Neuronal stem cell (in vitro differentiated cells): ENCODE results near the gene CYB5A.
"Not testable (repeated sequence)": the region's sequence is repeated elsewhere in the genome, so short reads cannot be mapped to it uniquely, and the experiment has no call there.

Experiments used
- DNase-seq: peaks from one replicate; pipeline ENCODE4 v3.0.0-alpha.2; 2013; ENCODE audit warnings: low spot score
- H2AFZ ChIP-seq: one replicate; pipeline ENCODE4 v1.6.1; 2013; ENCODE audit warnings: mild to moderate bottlenecking, low read length, inconsistent platforms
- H2AK5ac ChIP-seq: 2 replicates; pipeline ENCODE4 v1.6.1; 2013; ENCODE audit warnings: low read depth, mild to moderate bottlenecking, inconsistent platforms, low read length, moderate library complexity, mixed read lengths
- H2BK120ac ChIP-seq: 2 replicates; pipeline ENCODE4 v1.6.1; 2013; ENCODE audit warnings: low read depth, mild to moderate bottlenecking, inconsistent platforms, low read length, moderate library complexity, mixed read lengths
- H2BK12ac ChIP-seq: one replicate; pipeline ENCODE4 v1.6.1; 2013; ENCODE audit warnings: low read length, inconsistent platforms
- H2BK15ac ChIP-seq: 2 replicates; pipeline ENCODE4 v1.6.1; 2013; ENCODE audit warnings: mild to moderate bottlenecking, low read length, inconsistent platforms, mixed read lengths
- H2BK5ac ChIP-seq: one replicate; pipeline ENCODE4 v1.6.1; 2013; ENCODE audit warnings: inconsistent platforms, mild to moderate bottlenecking, low read length, moderate library complexity
- H3K14ac ChIP-seq: one replicate; pipeline ENCODE4 v1.6.1; 2013; ENCODE audit warnings: low read length, inconsistent platforms
- H3K18ac ChIP-seq: 2 replicates; pipeline ENCODE4 v1.6.1; 2013; ENCODE audit warnings: low read length, inconsistent platforms
- H3K23ac ChIP-seq: 2 replicates; pipeline ENCODE4 v1.6.1; 2013; ENCODE audit warnings: low read depth, mild to moderate bottlenecking, mixed read lengths, low read length, inconsistent platforms; ENCODE audit not compliant: poor library complexity
- H3K27ac ChIP-seq: replicated peaks from 3 replicates; pipeline ENCODE4 v1.5.1; 2013; ENCODE audit warnings: low read length, inconsistent platforms
- H3K27me3 ChIP-seq, 3 experiments: 2 replicates each; pipeline ENCODE4 v1.6.1; 2013; ENCODE audit warnings: low read length in 3 of 3, mild to moderate bottlenecking in 2 of 3, inconsistent platforms in 1 of 3, low read depth in 1 of 3, mixed read lengths in 1 of 3, moderate library complexity in 1 of 3; ENCODE audit not compliant: control insufficient read depth in 3 of 3, insufficient read depth in 3 of 3
- H3K36me3 ChIP-seq, 2 donors: replicated peaks in 1 of 2; 2 replicates each; pipeline ENCODE4 v1.6.1; 2013; ENCODE audit warnings: low read length in 2 of 2; ENCODE audit not compliant: control insufficient read depth in 2 of 2, insufficient read depth in 2 of 2
- H3K4ac ChIP-seq: 2 replicates; pipeline ENCODE4 v1.6.1; 2013; ENCODE audit warnings: inconsistent platforms, mild to moderate bottlenecking, low read length, moderate library complexity
- H3K4me1 ChIP-seq, 2 donors: 1 replicate in 1 of 2; 2 replicates in 1 of 2; pipeline ENCODE4 v1.6.1; 2013; ENCODE audit warnings: low read length in 2 of 2, low read depth in 1 of 2; ENCODE audit not compliant: control insufficient read depth in 2 of 2, insufficient read depth in 1 of 2
- H3K4me2 ChIP-seq: one replicate; pipeline ENCODE4 v1.6.1; 2013; ENCODE audit warnings: mild to moderate bottlenecking, low read length, inconsistent platforms; ENCODE audit not compliant: insufficient read depth, poor library complexity, severe bottlenecking
- H3K4me3 ChIP-seq, 2 donors: 2 replicates each; pipeline ENCODE4 v1.5.1; 2013; ENCODE audit warnings: low read length in 2 of 2, mild to moderate bottlenecking in 2 of 2, inconsistent platforms in 1 of 2, moderate library complexity in 1 of 2
- H3K79me1 ChIP-seq: one replicate; pipeline ENCODE4 v1.6.1; 2013; ENCODE audit warnings: low read depth, mild to moderate bottlenecking, inconsistent platforms, low read length, moderate library complexity
- H3K9ac ChIP-seq: one replicate; pipeline ENCODE4 v1.6.1; 2013; ENCODE audit warnings: mild to moderate bottlenecking, low read depth, low read length, inconsistent platforms; ENCODE audit not compliant: poor library complexity
- H3K9me3 ChIP-seq, 2 donors: replicated peaks in 1 of 2; 2 replicates each; pipeline versions ENCODE3 to v1.6.1; 2013; ENCODE audit warnings: low read length in 2 of 2, mild to moderate bottlenecking in 2 of 2, inconsistent platforms in 1 of 2, low read depth in 1 of 2, mixed read lengths in 1 of 2, moderate library complexity in 1 of 2; ENCODE audit not compliant: control insufficient read depth in 2 of 2, insufficient read depth in 1 of 2
- H4K8ac ChIP-seq: one replicate; pipeline ENCODE4 v1.6.1; 2013; ENCODE audit warnings: low read depth, mild to moderate bottlenecking, inconsistent platforms, low read length, moderate library complexity
- H4K91ac ChIP-seq: one replicate; pipeline ENCODE4 v1.6.1; 2013; ENCODE audit warnings: low read length, low read depth, mild to moderate bottlenecking, inconsistent platforms; ENCODE audit not compliant: poor library complexity
- WGBS, 2 donors: extraction: QIAGEN DNeasy Blood & Tissue Kit; methylation state at CpG; one replicate each; pipeline ENCODE4 v1.1.7; 2013; ENCODE audit warnings: missing lambda C conversion rate in 2 of 2, mixed read lengths in 1 of 2; ENCODE audit not compliant: insufficient read length in 2 of 2, insufficient replicate concordance in 1 of 2; ENCODE audit errors: extremely low coverage in 2 of 2; 5-methylcytosine and 5-hydroxymethylcytosine counted together

CYB5A gene

DNA sequence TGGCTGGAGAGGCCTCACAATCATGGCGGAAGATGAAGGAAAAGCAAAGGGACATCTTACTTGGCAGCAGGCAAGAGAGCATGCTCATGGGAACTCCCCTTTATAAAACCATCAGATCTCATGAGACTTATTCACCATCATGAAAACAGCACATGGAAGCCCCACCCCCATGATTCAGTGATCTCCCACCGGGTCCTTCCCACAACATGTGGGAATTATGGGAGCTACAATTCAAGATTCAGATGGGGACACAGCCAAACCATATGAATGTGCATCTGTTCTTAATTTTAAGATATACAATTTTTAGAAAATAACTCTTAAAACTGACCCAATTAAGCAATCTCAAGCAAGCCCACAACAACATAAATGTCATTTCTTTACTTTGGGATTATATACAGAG is 36.4 kb upstream of the CYB5A start:
- Histone ChIP-seq H2BK5ac (no peak overlapping the region), H3K4me2 (no peak overlapping the region), H3K79me1 (no peaks in the 10 kb centered on the region), H2BK120ac (no peak overlapping the region), H3K4ac (no peak overlapping the region), H3K4me3 (no peak overlapping the region), H4K8ac (no peak overlapping the region), H3K18ac (no peak overlapping the region), H3K14ac (no peak overlapping the region), H2BK12ac (no peak overlapping the region), H2AFZ (no peak overlapping the region), H3K36me3 (no peaks in the 10 kb centered on the region), H3K27me3 (no peaks in the 10 kb centered on the region), H3K27ac (no peak overlapping the region), H4K91ac (no peak overlapping the region), H2BK15ac (no peak overlapping the region), H3K9me3 (no peaks in the 10 kb centered on the region), H2AK5ac (no peak overlapping the region), H3K23ac (no peak overlapping the region), H3K9ac (no peak overlapping the region), H3K4me1 (peaks cover 0 to 4% of the 10 kb centered on the region in 2 donors)
- no peak for DNase-seq
- WGBS, 2 donors = no CpG with 5 or more reads among the region's 2 CpGs

- not testable (repeated sequence) for H3K4ac ChIP-seq
- no CpG with 5 or more reads among the region's 3 CpGs for WGBS, 2 donors
Observed at GRCh38 chr18:74326791-74327190, 35.0 kb upstream of the CYB5A start.

GRCh38 chr18:74326231-74326630 is 34.5 kb upstream of the CYB5A start:
- H2BK5ac ChIP-seq = no peak overlapping the region
- no peak overlapping the region for H2AFZ ChIP-seq
- no peak overlapping the region for H3K4me2 ChIP-seq
- no peak overlapping the region for H3K4ac ChIP-seq
- H2BK12ac ChIP-seq = no peak overlapping the region
- peaks cover 0 to 4% of the 10 kb centered on the region in 2 donors for H3K4me1 ChIP-seq
- H3K79me1 ChIP-seq = no peaks in the 10 kb centered on the region
- no peak overlapping the region for H2BK15ac ChIP-seq
- H3K36me3 ChIP-seq = no peaks in the 10 kb centered on the region
- no CpG with 5 or more reads among the region's 2 CpGs for WGBS, 2 donors
- H3K23ac ChIP-seq = no peak overlapping the region
- no peak for DNase-seq
- no peak overlapping the region for H4K91ac ChIP-seq
- H3K9ac ChIP-seq = no peak overlapping the region
- H2AK5ac ChIP-seq = no peak overlapping the region
- no peak overlapping the region for H4K8ac ChIP-seq
- H3K9me3 ChIP-seq = no peaks in the 10 kb centered on the region
- no peaks in the 10 kb centered on the region for H3K27me3 ChIP-seq
- no peak overlapping the region for H3K18ac ChIP-seq
- H3K14ac ChIP-seq = no peak overlapping the region
- H3K4me3 ChIP-seq = no peak overlapping the region
- no peak overlapping the region for H3K27ac ChIP-seq
- no peak overlapping the region for H2BK120ac ChIP-seq

More at GRCh38 chr18:74326791-74327190, 35.0 kb upstream of the CYB5A start:
- H3K23ac ChIP-seq, H3K4me1 ChIP-seq, H4K8ac ChIP-seq, H2BK5ac ChIP-seq, H2BK15ac ChIP-seq, H3K18ac ChIP-seq, H2BK12ac ChIP-seq, H3K27me3 ChIP-seq, H2AK5ac ChIP-seq, H2BK120ac ChIP-seq, DNase-seq, H4K91ac ChIP-seq, H3K79me1 ChIP-seq, H2AFZ ChIP-seq, H3K36me3 ChIP-seq, H3K9ac ChIP-seq, H3K4me2 ChIP-seq, H3K4me3 ChIP-seq, H3K9me3 ChIP-seq, H3K27ac ChIP-seq, H3K14ac ChIP-seq: not testable (repeated sequence)

- no peak overlapping the region for H3K23ac ChIP-seq
- no peak overlapping the region for H3K4me3 ChIP-seq
- H2AK5ac ChIP-seq = no peak overlapping the region
- H4K91ac ChIP-seq = no peak overlapping the region
- H3K4ac ChIP-seq = no peak overlapping the region
- no peak overlapping the region for H3K14ac ChIP-seq
- H3K4me1 ChIP-seq = no peaks in the 10 kb centered on the region
- no peak overlapping the region for H3K9ac ChIP-seq
- no peak overlapping the region for H2BK15ac ChIP-seq
- H3K79me1 ChIP-seq = no peaks in the 10 kb centered on the region
- H2BK12ac ChIP-seq = no peak overlapping the region
- no CpG with 5 or more reads among the region's 29 CpGs for WGBS, 2 donors
- H4K8ac ChIP-seq = no peak overlapping the region
- peaks cover 6 to 7% of the 10 kb centered on the region in 2 donors for H3K9me3 ChIP-seq
- no peak overlapping the region for H2BK5ac ChIP-seq
- H2AFZ ChIP-seq = no peak overlapping the region
- H3K27me3 ChIP-seq = peaks cover 0 to 7% (median 0%) of the 10 kb centered on the region in 3 experiments
- H3K36me3 ChIP-seq = no peaks in the 10 kb centered on the region
- no peak overlapping the region for H3K4me2 ChIP-seq
- H2BK120ac ChIP-seq = no peak overlapping the region
- no peak for DNase-seq
- no peak overlapping the region for H3K18ac ChIP-seq
- no peak overlapping the region for H3K27ac ChIP-seq
Observed at GRCh38 chr18:74316257-74317170, 24.8 kb upstream of the CYB5A start.
